AG09319 (cell line): ENCODE data around the gene BTBD6.
"Not testable (repeated sequence)": the region's sequence is repeated elsewhere in the genome, so short reads cannot be mapped to it uniquely, and the experiment has no call there.

Experiments
- DNase-seq: peaks from one replicate; pipeline ENCODE4 v3.0.0-alpha.2; 2010; ENCODE audit warnings: low read depth; ENCODE audit errors: extremely low read depth
- CTCF ChIP-seq: IDR thresholded peaks from 2 replicates; pipeline ENCODE4 v1.5.1; 2011; ENCODE audit warnings: low read depth, mild to moderate bottlenecking, inconsistent platforms, low read length, moderate library complexity

Gene BTBD6

GRCh38 chr14:105292826-105293711 lies 44.7 kb downstream of the BTBD6 start:
- TF ChIP-seq CTCF, result no peak
- DNase-seq, result no peak

- no peak for DNase-seq
- no peak for TF ChIP-seq CTCF
Measured at GRCh38 chr14:105294142-105294597, 45.8 kb downstream of the BTBD6 start.

GRCh38 chr14:105297311-105297710 lies 49.0 kb downstream of the BTBD6 start:
- DNase-seq, result not testable (repeated sequence)

DNA sequence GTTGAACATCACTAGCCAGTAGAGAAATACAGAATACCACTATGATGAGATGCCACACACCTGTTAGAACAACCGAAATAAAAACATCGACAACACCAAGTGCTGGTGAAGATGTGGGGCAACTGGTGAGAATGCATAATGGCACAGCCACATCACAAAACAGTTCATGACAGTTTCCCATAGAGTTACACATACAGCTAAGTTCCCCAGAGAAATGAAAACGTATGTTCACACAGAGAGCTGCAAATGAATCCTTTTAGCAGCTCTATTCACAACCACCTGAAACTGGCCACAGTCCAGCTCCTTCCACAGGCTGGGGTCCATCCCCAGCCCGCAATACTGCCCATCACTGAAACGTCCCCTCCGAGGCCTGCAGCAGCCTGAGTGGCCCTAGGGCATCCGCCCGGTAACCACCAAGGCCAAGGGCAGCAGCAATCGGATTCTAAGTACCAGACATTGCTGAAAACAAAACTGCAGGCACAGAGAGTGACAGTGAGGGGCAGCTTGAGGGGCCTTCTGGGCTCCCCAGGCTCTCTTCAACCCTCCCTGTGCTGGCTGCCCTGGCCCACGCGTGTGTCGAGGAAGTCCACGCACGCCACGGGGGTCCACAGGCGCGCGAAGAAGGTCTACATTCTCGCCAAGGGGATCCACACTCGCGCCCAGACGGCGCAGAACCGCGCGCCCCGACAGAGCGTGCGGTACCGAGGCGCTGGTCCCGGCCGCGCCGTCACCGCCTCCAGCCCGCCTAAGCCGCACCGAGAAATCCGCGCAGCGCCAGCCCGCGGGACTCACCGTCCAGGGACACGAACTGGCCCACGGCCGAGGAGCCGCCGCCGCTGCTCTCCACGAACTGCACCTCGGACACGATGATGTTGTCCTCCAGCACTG lies 51.6 kb downstream of the BTBD6 start:
- no peak for TF ChIP-seq CTCF
- DNase-seq, result no peak
